A549 (cell line): Measurements from ENCODE around the gene TBCC. TPM values are rescaled to one million over a fixed set of nuclear protein-coding genes. Genes with fewer than 3 reads are reported as not detected.

Experiments used
- ATAC-seq, 2 experiments: fragments of 200-7000 bp in 1 of 2; fragments of >200 bp in 1 of 2; cut with Nextera tagmentation in 1 of 2; cut with Tn5 transposase in 1 of 2; 3 replicates each; pipeline versions ENCODE4 v1.8.0 to v1.9.1; 2018 to 2020; ENCODE audit warnings: mild to moderate bottlenecking in 1 of 2, moderate library complexity in 1 of 2
- CTCF ChIA-PET: fragments of 300-600 bp; sonication (Branson Sonifier 250); formaldehyde crosslinking; extraction: SDS; loops from one replicate; lab custom pipeline; 2021; ENCODE audit warnings: antibody characterized with exemption, inconsistent platforms; lab: Yijun Ruan, JAX
- POLR2A ChIA-PET: fragments of 350-600 bp; formaldehyde crosslinking; extraction: SDS; loops from one replicate; lab custom pipeline; 2021; ENCODE audit warnings: antibody characterized with exemption, inconsistent platforms; lab: Yijun Ruan, JAX
- DNase-seq, 2 experiments: peaks; one replicate each; pipeline versions ENCODE4 v3.0.0 to v3.0.0-alpha.2; 2011 to 2016; ENCODE audit warnings: low read depth in 1 of 2, low spot score in 1 of 2
- FAIRE-seq: peaks from 2 replicates; lab custom pipeline; 2011; peaks lifted over from hg19 to GRCh38; lab: Jason Lieb, UNC
- H3K27ac ChIP-seq, 2 experiments: fragments of >200 bp; sonication (Bioruptor Twin); formaldehyde crosslinking; 3 replicates each; pipeline ENCODE4 v1.5.1; 2016 to 2017
- H3K4me1 ChIP-seq: fragments of >200 bp; sonication (Bioruptor Twin); formaldehyde crosslinking; 3 replicates; pipeline ENCODE4 v1.6.1; 2016
- H3K4me2 ChIP-seq: fragments of >200 bp; sonication (Bioruptor Twin); formaldehyde crosslinking; 3 replicates; pipeline ENCODE4 v1.6.1; 2016
- H3K4me3 ChIP-seq: fragments of >200 bp; sonication (Bioruptor Twin); formaldehyde crosslinking; 3 replicates; pipeline ENCODE4 v1.5.1; 2016
- H3K9me3 ChIP-seq: fragments of >200 bp; sonication (Bioruptor Twin); formaldehyde crosslinking; 3 replicates; pipeline ENCODE4 v1.6.1; 2016
- CBX2 ChIP-seq: fragments of 200-600 bp; sonication (generic); IDR thresholded peaks from 2 replicates; pipeline ENCODE4 v1.6.1; 2016; ENCODE audit warnings: low read depth, mild to moderate bottlenecking, borderline replicate concordance
- EHF ChIP-seq: fragments of 250-450 bp; sonication (Bioruptor Pico); IDR thresholded peaks from 2 replicates; pipeline ENCODE4 v1.5.0; 2020; ENCODE audit warnings: mild to moderate bottlenecking
- ESRRA ChIP-seq: fragments of 150-350 bp; IDR thresholded peaks from 2 replicates; pipeline ENCODE4 v1.6.1; 2014; ENCODE audit warnings: mild to moderate bottlenecking, low read length, borderline replicate concordance
- GATA3 ChIP-seq: IDR thresholded peaks from 2 replicates; pipeline ENCODE4 v1.6.1; 2012; ENCODE audit warnings: borderline replicate concordance
- HDAC2 ChIP-seq: fragments of 200-600 bp; sonication (generic); IDR thresholded peaks from 2 replicates; pipeline ENCODE4 v1.6.1; 2016
- KDM5A ChIP-seq: fragments of 200-600 bp; sonication (generic); IDR thresholded peaks from 2 replicates; pipeline ENCODE4 v1.6.1; 2016; ENCODE audit warnings: antibody characterized with exemption, mild to moderate bottlenecking
- NPAS2 ChIP-seq: fragments of 250-450 bp; sonication (Bioruptor Pico); IDR thresholded peaks from 2 replicates; pipeline ENCODE4 v1.8.0; 2022; ENCODE audit warnings: mild to moderate bottlenecking, moderate library complexity, borderline replicate concordance
- NR3C1 ChIP-seq: fragments of >200 bp; sonication (Bioruptor Twin); formaldehyde crosslinking; IDR thresholded peaks from 3 replicates; pipeline ENCODE4 v1.6.1; 2017
- POLR2AphosphoS2 ChIP-seq: conservative IDR thresholded peaks from 2 replicates; pipeline ENCODE4 v1.6.1; 2012; ENCODE audit warnings: low read length, improper control_type of control experiment, inconsistent platforms
- RNF2 ChIP-seq: fragments of 200-600 bp; sonication (generic); IDR thresholded peaks from 2 replicates; pipeline ENCODE4 v1.6.1; 2016; ENCODE audit warnings: low read depth, mild to moderate bottlenecking, antibody characterized with exemption, moderate library complexity, borderline replicate concordance
- SMC3 ChIP-seq: fragments of >200 bp; sonication (Bioruptor Twin); formaldehyde crosslinking; IDR thresholded peaks from 3 replicates; pipeline ENCODE4 v1.6.1; 2018; ENCODE audit warnings: inconsistent platforms
- TFCP2L1 ChIP-seq: fragments of 250-450 bp; sonication (Bioruptor Pico); IDR thresholded peaks from 2 replicates; pipeline ENCODE4 v1.5.0; 2021; ENCODE audit warnings: mild to moderate bottlenecking
- WGBS: methylation state at CpG from one replicate; pipeline ENCODE4 v1.1.6; 2017; ENCODE audit errors: missing lambda C conversion rate; 5-methylcytosine and 5-hydroxymethylcytosine counted together
- polyA plus RNA-seq, 4 experiments: library from polyadenylated mRNA; depleted of rRNA in 3 of 4; stranded (reverse); fragments of >200 nt; fragmentation: RNase III in 1 of 4; extraction: RNeasy Plus Mini Kit Qiagen cat#74134 plus additional on column Dnase treatment in 1 of 4; gene quantifications; 2 replicates in 3 of 4; 3 replicates in 1 of 4; pipeline ENCODE4 v1.2.3, GENCODE V29; 2011 to 2017
- TF ChIP-seq, protein P1 (sequence below): fragments of 250-450 bp; sonication (Bioruptor Pico); IDR thresholded peaks from 2 replicates; pipeline ENCODE4 v1.5.0; 2020; ENCODE audit warnings: low read depth, mild to moderate bottlenecking, moderate library complexity
- TF ChIP-seq, protein P2 (sequence below): fragments of 250-450 bp; sonication (Bioruptor Pico); IDR thresholded peaks from 2 replicates; pipeline ENCODE4 v1.5.0; 2021; ENCODE audit warnings: mild to moderate bottlenecking, moderate library complexity, borderline replicate concordance
- TF ChIP-seq, protein P3 (sequence below): fragments of 200-600 bp; sonication (generic); IDR thresholded peaks from 2 replicates; pipeline ENCODE4 v1.6.1; 2016; ENCODE audit warnings: antibody characterized with exemption, mild to moderate bottlenecking, moderate library complexity

TBCC gene
- polyA plus RNA-seq, 2 of the 4 experiments (the other 2 are of a cell fraction): 10.2 to 12.4 TPM

DNA sequence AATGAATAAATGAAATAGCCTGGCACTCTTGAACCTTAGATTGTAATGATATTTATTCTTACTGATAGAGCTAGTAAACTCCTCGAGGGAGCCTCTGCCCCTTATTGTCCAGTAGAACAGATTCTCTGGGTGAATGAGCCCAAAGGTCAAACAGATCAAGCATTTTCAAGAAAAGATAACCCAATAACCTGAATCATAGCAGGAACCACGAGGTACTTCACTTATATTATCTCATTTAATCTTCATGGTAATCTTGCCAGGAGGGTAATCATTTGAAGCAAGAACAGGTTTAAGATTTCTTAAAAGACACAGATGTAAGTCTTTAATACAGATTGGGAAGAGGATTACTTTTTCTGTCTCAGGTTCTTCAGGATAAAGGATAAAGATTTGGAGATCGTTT, 17.0 kb upstream of the TBCC start:
- peaks cover 15% of the 10 kb centered on the region for H3K4me1 ChIP-seq
- no peaks in the 10 kb centered on the region for H3K9me3 ChIP-seq
- FAIRE-seq (no peak), ATAC-seq (no peak), DNase-seq (no peak)
- WGBS: 71% methylated on average over 3 of the region's 3 CpGs
- ChIA-PET POLR2A (interaction anchor here (0.6 kb wide), 1 partner anchor 111 kb away, joined by 3 read pairs; no protein-coding TSS in a partner anchor), CTCF (interaction anchor here (1.1 to 1.3 kb wide), 2 partner anchors 37 to 68 kb away, joined by 3 read pairs; no protein-coding TSS in a partner anchor)
- no peak for TF ChIP-seq GATA3
- H3K27ac ChIP-seq: no peak overlapping the region
- no peak overlapping the region for H3K4me3 ChIP-seq
- H3K4me2 ChIP-seq: no peak overlapping the region

DNA sequence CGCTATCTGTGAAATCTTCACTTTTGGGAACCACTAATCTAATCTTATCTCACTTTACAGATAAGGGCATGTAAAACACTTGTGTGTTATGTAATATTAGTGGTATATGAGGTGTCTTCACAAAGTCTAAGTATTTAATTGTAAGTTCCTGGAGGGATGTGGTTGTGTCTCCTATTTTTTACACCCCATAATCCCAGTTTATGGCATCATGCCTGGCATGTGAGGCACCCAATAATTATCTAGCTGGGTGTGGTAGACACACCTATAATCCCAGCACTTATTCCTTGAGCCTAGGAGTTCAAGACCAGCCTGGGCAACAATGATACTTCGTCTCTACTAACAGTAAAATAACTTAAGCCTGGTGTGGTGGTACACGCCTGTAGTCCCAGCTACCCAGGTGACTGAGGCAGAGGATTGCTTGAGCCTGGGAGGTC, 16.5 kb upstream of the TBCC start:
- no peak overlapping the region for H3K27ac ChIP-seq
- ATAC-seq: no peak
- 95% methylated on average over 3 of the region's 3 CpGs for WGBS

DNA sequence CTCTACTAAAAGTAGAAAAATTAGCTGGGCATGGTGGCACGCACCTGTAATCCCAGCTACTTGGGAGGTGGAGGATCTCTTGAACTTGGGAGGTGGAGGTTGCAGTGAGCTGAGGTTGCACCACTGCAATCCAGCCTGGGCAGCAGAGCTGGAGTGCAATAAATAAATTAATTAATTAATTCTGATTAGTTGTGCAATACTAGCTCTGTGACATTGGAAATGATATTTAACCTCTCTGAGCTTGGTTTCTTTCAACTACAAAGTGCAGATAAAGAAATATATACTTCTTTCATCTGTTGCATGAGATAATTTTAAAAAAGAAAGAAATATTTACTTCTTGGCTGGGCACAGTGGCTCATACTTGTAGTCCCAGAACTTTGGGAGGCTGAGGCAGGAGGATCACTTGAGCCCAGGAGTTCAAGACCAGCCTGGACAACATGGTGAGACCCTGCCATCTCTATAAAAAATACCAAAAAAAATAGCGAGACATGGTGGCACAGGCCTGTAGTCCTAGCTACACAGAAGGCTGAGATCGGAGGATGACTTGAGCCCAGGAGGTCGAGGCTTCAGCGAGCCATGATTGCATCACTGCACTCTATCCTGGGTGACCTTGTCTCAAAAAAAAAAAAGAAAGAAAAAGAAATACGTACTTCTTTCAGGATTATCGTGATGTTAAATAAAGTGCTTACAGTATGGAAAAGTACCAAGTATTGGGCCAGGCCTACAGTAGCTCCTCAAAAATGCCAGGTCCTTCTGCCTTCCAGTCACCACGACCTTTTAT, 15.6 kb upstream of the TBCC start:
- ATAC-seq: no peak
- no peak overlapping the region for H3K4me2 ChIP-seq
- no peak overlapping the region for H3K4me3 ChIP-seq
- ChIA-PET POLR2A (interaction anchor here (0.5 to 1.5 kb wide), 4 partner anchors 15 to 21 kb away, joined by 3 to 4 read pairs (median 4); partner anchors contain the start of gene TBCC), CTCF (interaction anchor here (1.3 kb wide), 1 partner anchor 35 kb away, joined by 3 read pairs; no protein-coding TSS in a partner anchor)
- peaks cover 14% of the 10 kb centered on the region for H3K4me1 ChIP-seq
- WGBS: 92% methylated on average over 8 of the region's 8 CpGs
- H3K9me3 ChIP-seq: no peaks in the 10 kb centered on the region
- H3K27ac ChIP-seq: no peak overlapping the region
- no peak for FAIRE-seq
- no peak for DNase-seq
- TF ChIP-seq, protein P1, sequence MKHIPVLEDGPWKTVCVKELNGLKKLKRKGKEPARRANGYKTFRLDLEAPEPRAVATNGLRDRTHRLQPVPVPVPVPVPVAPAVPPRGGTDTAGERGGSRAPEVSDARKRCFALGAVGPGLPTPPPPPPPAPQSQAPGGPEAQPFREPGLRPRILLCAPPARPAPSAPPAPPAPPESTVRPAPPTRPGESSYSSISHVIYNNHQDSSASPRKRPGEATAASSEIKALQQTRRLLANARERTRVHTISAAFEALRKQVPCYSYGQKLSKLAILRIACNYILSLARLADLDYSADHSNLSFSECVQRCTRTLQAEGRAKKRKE: no peak
- TF ChIP-seq KDM5A: no peak
- no peak for TF ChIP-seq SMC3
- no peak for TF ChIP-seq EHF (CRISPR knock-in tag)
- no peak for TF ChIP-seq CBX2
- TF ChIP-seq GATA3: no peak
- no peak for TF ChIP-seq POLR2AphosphoS2
- TF ChIP-seq RNF2: no peak
- TF ChIP-seq HDAC2: no peak
- no peak for TF ChIP-seq TFCP2L1

More for the DNA sequence above, 16.5 kb upstream of the TBCC start:
- TF ChIP-seq HDAC2 (no peak), NPAS2 (CRISPR knock-in tag) (no peak), ESRRA (no peak), NR3C1 (no peak)
- TF ChIP-seq, protein P2, sequence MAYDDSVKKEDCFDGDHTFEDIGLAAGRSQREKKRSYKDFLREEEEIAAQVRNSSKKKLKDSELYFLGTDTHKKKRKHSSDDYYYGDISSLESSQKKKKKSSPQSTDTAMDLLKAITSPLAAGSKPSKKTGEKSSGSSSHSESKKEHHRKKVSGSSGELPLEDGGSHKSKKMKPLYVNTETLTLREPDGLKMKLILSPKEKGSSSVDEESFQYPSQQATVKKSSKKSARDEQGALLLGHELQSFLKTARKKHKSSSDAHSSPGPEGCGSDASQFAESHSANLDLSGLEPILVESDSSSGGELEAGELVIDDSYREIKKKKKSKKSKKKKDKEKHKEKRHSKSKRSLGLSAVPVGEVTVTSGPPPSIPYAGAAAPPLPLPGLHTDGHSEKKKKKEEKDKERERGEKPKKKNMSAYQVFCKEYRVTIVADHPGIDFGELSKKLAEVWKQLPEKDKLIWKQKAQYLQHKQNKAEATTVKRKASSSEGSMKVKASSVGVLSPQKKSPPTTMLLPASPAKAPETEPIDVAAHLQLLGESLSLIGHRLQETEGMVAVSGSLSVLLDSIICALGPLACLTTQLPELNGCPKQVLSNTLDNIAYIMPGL (CRISPR knock-in tag): no peak
- TF ChIP-seq, protein P3, sequence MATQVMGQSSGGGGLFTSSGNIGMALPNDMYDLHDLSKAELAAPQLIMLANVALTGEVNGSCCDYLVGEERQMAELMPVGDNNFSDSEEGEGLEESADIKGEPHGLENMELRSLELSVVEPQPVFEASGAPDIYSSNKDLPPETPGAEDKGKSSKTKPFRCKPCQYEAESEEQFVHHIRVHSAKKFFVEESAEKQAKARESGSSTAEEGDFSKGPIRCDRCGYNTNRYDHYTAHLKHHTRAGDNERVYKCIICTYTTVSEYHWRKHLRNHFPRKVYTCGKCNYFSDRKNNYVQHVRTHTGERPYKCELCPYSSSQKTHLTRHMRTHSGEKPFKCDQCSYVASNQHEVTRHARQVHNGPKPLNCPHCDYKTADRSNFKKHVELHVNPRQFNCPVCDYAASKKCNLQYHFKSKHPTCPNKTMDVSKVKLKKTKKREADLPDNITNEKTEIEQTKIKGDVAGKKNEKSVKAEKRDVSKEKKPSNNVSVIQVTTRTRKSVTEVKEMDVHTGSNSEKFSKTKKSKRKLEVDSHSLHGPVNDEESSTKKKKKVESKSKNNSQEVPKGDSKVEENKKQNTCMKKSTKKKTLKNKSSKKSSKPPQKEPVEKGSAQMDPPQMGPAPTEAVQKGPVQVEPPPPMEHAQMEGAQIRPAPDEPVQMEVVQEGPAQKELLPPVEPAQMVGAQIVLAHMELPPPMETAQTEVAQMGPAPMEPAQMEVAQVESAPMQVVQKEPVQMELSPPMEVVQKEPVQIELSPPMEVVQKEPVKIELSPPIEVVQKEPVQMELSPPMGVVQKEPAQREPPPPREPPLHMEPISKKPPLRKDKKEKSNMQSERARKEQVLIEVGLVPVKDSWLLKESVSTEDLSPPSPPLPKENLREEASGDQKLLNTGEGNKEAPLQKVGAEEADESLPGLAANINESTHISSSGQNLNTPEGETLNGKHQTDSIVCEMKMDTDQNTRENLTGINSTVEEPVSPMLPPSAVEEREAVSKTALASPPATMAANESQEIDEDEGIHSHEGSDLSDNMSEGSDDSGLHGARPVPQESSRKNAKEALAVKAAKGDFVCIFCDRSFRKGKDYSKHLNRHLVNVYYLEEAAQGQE: no peak
- FAIRE-seq: no peak
- Histone ChIP-seq H3K9me3 (no peaks in the 10 kb centered on the region), H3K4me1 (peaks cover 15% of the 10 kb centered on the region), H3K4me2 (no peak overlapping the region), H3K4me3 (no peak overlapping the region)
- DNase-seq: no peak
- ChIA-PET POLR2A (interaction anchor here (0.6 to 1.2 kb wide), 2 partner anchors 16 to 111 kb away, joined by 3 to 4 read pairs; partner anchors contain the start of gene TBCC), CTCF (interaction anchor here (1.3 kb wide), 1 partner anchor 36 kb away, joined by 3 read pairs; no protein-coding TSS in a partner anchor)
